Left ventricle myocardium inferior (tissue), 1 donor: ENCODE results near the gene SLC30A9. TPM values are rescaled to one million over a fixed set of nuclear protein-coding genes. Genes with fewer than 3 reads are reported as not detected.

Experiments used
- DNase-seq: peaks from one replicate; pipeline ENCODE4 v3.0.0-alpha.2; 2020
- H3K27ac ChIP-seq: fragments of 200-600 bp; replicated peaks from 2 replicates; pipeline ENCODE4 v1.8.0; 2021
- H3K27me3 ChIP-seq: fragments of 200-600 bp; 2 replicates; pipeline ENCODE4 v1.8.0; 2021; ENCODE audit warnings: low read depth
- H3K36me3 ChIP-seq: fragments of 200-600 bp; 2 replicates; pipeline ENCODE4 v1.8.0; 2021
- H3K4me1 ChIP-seq: fragments of 200-600 bp; 2 replicates; pipeline ENCODE4 v1.8.0; 2021
- H3K4me3 ChIP-seq: fragments of 200-600 bp; 2 replicates; pipeline ENCODE4 v1.8.0; 2021; ENCODE audit warnings: mild to moderate bottlenecking, moderate library complexity
- H3K9me3 ChIP-seq: fragments of 200-600 bp; replicated peaks from 2 replicates; pipeline ENCODE4 v1.8.0; 2021
- intact Hi-C: fragments of 100-400 bp; cut with micrococcal nuclease; formaldehyde crosslinking; loops from one replicate; pipeline ENCODE4 v1.11.0; 2022
- total RNA-seq: library from RNA; stranded (reverse); fragmentation: NEBNext Ultra II Directional; extraction: Animal tissue kit (Norgen Biotek cat#: 25700); gene quantifications from one replicate; pipeline ENCODE4 v1.2.1, GENCODE V29; 2021
- TF ChIP-seq, protein P1 (sequence below): fragments of 200-600 bp; IDR thresholded peaks from 2 replicates; pipeline ENCODE4 v1.8.0; 2021; ENCODE audit warnings: antibody characterized with exemption, mild to moderate bottlenecking, borderline replicate concordance
- donor health status: DM: no; HTN: yes; CAD: no; lungs with severe emphysema.

SLC30A9 gene
- total RNA-seq, 1 donor from 2014 or later: 80.4 TPM

DNA sequence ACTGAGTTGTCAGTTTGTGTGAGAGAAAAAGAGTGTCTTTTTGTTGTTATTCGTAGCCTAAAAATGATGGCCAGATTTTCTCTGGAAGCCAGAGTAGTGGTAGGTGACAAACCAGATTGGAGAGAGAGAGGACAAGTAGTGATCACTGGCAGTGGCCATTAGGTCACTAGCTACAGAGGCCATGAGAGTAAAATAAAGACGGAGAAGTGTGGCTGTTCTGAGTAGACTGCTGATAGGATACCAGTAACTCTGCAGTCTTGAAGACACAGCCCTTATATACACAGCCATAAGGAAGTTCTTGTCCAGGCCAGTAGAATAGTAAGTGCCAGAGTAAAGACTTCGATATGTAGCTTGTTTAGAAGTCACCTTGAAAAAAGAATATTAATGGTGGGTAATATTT lies 7.7 kb downstream of the SLC30A9 start:
- no peak overlapping the region for H3K4me3 ChIP-seq
- peaks cover 11% of the 10 kb centered on the region for H3K36me3 ChIP-seq
- no peak for DNase-seq
- peak overlapping the region; percentile 51 for H3K27ac ChIP-seq
- intact Hi-C loops: no loop called here
- no peaks in the 10 kb centered on the region for H3K27me3 ChIP-seq
- no peaks in the 10 kb centered on the region for H3K9me3 ChIP-seq
- H3K4me1 ChIP-seq: peaks cover 41% of the 10 kb centered on the region
- TF ChIP-seq, protein P1, sequence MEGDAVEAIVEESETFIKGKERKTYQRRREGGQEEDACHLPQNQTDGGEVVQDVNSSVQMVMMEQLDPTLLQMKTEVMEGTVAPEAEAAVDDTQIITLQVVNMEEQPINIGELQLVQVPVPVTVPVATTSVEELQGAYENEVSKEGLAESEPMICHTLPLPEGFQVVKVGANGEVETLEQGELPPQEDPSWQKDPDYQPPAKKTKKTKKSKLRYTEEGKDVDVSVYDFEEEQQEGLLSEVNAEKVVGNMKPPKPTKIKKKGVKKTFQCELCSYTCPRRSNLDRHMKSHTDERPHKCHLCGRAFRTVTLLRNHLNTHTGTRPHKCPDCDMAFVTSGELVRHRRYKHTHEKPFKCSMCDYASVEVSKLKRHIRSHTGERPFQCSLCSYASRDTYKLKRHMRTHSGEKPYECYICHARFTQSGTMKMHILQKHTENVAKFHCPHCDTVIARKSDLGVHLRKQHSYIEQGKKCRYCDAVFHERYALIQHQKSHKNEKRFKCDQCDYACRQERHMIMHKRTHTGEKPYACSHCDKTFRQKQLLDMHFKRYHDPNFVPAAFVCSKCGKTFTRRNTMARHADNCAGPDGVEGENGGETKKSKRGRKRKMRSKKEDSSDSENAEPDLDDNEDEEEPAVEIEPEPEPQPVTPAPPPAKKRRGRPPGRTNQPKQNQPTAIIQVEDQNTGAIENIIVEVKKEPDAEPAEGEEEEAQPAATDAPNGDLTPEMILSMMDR: no peak

DNA sequence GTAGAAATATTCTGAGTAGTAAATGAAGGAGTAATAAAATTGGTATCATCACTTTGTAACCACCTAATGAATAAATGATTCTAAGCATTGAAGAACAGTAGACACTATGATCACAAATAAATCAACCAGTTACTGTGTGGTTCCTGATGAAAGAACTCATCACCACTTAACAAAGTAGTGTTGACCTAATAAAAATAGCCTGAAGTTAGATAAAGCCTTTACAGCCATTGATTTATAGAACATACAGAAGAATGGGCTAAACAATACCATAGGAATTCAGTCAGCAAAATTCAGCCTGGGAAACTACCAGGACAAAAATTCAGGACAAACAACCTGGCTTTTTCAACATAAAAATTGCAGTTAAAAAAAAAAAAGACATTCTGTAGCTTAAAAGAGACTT lies 9.0 kb downstream of the SLC30A9 start:
- Histone ChIP-seq H3K27ac (no peak overlapping the region), H3K4me3 (no peak overlapping the region), H3K9me3 (no peaks in the 10 kb centered on the region), H3K27me3 (no peaks in the 10 kb centered on the region), H3K36me3 (peaks cover 15% of the 10 kb centered on the region), H3K4me1 (peaks cover 28% of the 10 kb centered on the region)
- intact Hi-C loops: no loop called here
- no peak for DNase-seq
- TF ChIP-seq, protein P1: no peak

DNA sequence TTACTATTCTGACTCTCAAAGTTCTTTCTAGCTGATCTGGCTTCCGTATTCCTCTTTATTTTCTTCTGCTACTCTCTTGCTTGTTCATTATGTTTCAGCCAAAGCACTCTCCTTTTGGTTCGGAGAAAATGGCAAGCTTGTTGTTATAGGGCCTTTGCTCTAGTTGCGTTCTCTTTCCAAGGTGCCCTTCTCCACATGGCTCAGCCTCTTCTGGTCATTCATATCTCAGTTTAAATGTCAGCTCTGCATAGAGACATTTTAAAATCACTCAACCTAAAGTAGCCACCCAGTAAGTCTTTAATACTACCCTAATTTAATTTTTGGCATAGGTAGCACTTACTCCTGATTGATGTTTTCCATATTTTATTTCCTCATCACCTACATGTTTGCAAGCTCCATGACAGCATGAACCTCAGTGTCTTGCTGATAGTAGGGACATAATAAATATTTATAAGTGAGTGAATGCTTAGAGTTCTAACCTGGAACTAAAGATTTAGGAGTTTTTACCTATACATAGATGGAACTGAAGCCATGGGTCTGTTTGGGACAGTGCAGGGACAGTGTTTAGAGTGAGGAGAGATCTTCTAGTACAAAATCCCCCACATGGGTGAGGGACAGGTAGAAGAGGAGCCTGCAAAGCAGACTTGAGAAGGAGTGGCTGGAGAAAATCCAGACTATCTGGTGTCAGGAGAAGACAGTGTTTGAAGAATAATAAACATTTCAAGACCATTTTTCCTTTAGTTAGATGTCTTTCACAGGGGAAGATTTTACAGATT lies 17.9 kb downstream of the SLC30A9 start:
- Histone ChIP-seq H3K9me3 (no peaks in the 10 kb centered on the region), H3K36me3 (peaks cover 15% of the 10 kb centered on the region), H3K4me1 (peaks cover 44% of the 10 kb centered on the region), H3K27ac (peak overlapping the region; percentile 75), H3K4me3 (no peak overlapping the region), H3K27me3 (no peaks in the 10 kb centered on the region)
- intact Hi-C loops: no loop called here
- TF ChIP-seq, protein P1: no peak
- DNase-seq: no peak

DNA sequence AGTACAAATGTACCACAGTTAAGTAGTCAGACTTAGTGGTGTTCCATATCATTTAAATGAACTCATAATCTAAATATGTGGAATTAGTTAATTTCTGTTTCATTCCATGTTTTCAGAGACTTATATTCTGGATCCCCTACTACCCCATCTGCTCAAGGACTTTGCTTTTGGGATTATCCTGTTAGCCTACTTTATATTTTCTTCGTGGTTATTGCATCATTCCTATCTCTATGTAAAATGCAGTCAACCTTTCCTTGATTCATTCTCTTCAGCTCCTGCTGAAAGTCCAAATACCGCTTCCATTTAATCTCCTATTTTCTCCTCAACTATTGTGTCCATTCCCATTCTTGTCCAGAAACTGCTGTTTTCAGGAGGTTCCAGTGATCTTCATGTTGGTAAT lies 25.1 kb downstream of the SLC30A9 start:
- no peaks in the 10 kb centered on the region for H3K9me3 ChIP-seq
- intact Hi-C loops: no loop called here
- H3K36me3 ChIP-seq: peaks cover 14% of the 10 kb centered on the region
- peaks cover 18% of the 10 kb centered on the region for H3K4me1 ChIP-seq
- no peaks in the 10 kb centered on the region for H3K27me3 ChIP-seq
- no peak overlapping the region for H3K27ac ChIP-seq
- no peak for DNase-seq
- no peak overlapping the region for H3K4me3 ChIP-seq
- TF ChIP-seq, protein P1: no peak

DNA sequence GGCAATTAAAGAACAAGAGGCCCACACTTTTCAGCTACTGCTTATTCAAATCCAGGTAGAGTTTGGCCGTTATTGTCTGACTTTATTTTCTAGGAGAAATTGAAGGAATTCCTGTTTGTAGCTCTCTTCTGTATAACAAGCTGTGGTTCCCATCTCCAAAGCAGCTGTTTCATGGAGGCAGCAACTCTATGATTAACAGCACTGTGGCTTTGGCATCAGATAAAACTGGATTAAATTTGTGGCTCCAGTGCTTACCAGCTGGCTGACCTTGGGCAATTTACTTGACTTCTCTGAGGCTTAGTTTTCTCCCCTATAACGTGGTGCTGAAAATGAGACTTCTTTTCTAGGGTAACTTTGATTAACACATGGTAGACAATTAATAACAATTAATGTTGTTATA lies 28.1 kb downstream of the SLC30A9 start:
- H3K27ac ChIP-seq: no peak overlapping the region
- intact Hi-C loops: no loop called here
- peaks cover 37% of the 10 kb centered on the region for H3K36me3 ChIP-seq
- no peaks in the 10 kb centered on the region for H3K9me3 ChIP-seq
- no peak overlapping the region for H3K4me3 ChIP-seq
- peaks cover 9% of the 10 kb centered on the region for H3K4me1 ChIP-seq
- DNase-seq: no peak
- TF ChIP-seq, protein P1: no peak
- H3K27me3 ChIP-seq: no peaks in the 10 kb centered on the region
